ENCODE measurements around the gene PUS1.

GRCh38 chr12:131941116-131941986 lies 12.3 kb downstream of the PUS1 start:
- TF ChIP-seq CTCF (IDR thresholded peaks at IDR 0.05): no peak
- TF ChIP-seq POLR2A (IDR thresholded peaks at IDR 0.05): no peak

All from right lobe of liver (tissue), 4 donors.